Measurements from ENCODE around the gene ACVR1C.

DNA sequence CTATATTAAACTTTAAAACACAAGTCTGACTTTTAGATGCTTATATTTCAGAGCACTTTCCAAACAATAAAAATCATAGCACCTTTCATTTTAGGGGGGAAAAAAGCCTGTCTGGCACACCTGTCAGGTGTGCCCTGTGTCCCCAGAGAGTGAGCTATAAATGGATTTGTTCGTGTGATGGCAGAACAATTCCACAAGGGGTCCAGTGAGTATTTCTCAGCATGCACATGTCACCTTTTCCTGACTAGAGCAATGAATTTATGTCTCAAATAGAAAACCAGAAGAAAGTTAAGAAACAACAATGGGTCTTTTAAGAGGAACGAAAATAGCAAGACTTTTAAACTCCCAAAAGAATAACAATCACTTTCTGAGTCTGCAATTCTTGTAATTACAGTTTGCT is 55.9 kb downstream of the ACVR1C start:
- TF ChIP-seq POLR2A (IDR thresholded peaks at IDR 0.05; ENCODE audit: low read depth, low read length): no peak
- TF ChIP-seq TAF1 (IDR thresholded peaks at IDR 0.05; ENCODE audit: borderline replicate concordance, low read depth, low read length): no peak
